GM12891 (cell line): ENCODE measurements around the gene MADD.

Source experiments
- POLR2A ChIP-seq: IDR thresholded peaks from 2 replicates; pipeline ENCODE4 v1.6.1; 2011; ENCODE audit warnings: low read depth, low read length, control low read depth
- POLR2AphosphoS5 ChIP-seq: IDR thresholded peaks from 2 replicates; pipeline ENCODE4 v1.6.1; 2011; ENCODE audit warnings: low read depth, low read length, control low read depth

DNA sequence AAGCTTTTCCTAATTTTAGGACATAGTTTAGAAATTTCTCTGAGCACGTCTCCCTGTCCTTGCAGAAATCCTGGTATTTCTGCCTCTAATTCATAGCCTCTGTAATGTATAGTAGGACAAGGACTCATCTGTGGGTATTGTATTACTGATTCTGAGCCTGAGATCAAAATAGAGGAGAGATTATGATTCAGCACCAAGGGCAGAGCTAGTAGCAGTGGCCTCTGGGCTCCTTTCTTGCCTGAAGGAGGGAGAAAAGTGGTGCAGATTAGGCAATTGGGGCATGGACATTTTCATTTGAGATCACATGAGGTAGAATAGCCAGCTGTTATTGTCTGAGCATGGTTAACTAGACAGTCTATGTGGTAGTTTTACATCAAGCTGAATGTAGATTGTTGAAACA, 2.8 kb downstream of the MADD start:
- TF ChIP-seq POLR2A (no peak), POLR2AphosphoS5 (no peak)
